Chondrocyte (in vitro differentiated cells): Measurements from ENCODE around the gene SMG6. TPM values are rescaled to one million over a fixed set of nuclear protein-coding genes. Genes with fewer than 3 reads are reported as not detected.

Experiments used
- DNase-seq: peaks from one replicate; pipeline ENCODE4 v3.0.0; 2021; ENCODE audit warnings: mixed read lengths, low spot score
- H3K27ac Mint-ChIP-seq: one replicate; pipeline ENCODE4 v1.8.0; 2021; ENCODE audit warnings: mild to moderate bottlenecking, moderate library complexity, mixed read lengths; ENCODE audit not compliant: unreplicated experiment
- H3K27me3 Mint-ChIP-seq: 2 replicates; pipeline ENCODE4 v1.8.0; 2021; ENCODE audit warnings: low read depth, mixed read lengths
- H3K36me3 Mint-ChIP-seq: 2 replicates; pipeline ENCODE4 v1.8.0; 2021; ENCODE audit warnings: low read depth, mixed read lengths
- H3K4me1 Mint-ChIP-seq: 2 replicates; pipeline ENCODE4 v1.8.0; 2021; ENCODE audit warnings: low read depth, mild to moderate bottlenecking, mixed read lengths
- H3K4me3 Mint-ChIP-seq: one replicate; pipeline ENCODE4 v1.8.0; 2021; ENCODE audit warnings: mild to moderate bottlenecking, moderate library complexity, mixed read lengths; ENCODE audit not compliant: unreplicated experiment
- H3K9me3 Mint-ChIP-seq: 2 replicates; pipeline ENCODE4 v1.8.0; 2021; ENCODE audit warnings: low read depth, mixed read lengths
- CTCF ChIP-seq: fragments of 200-600 bp; sonication (generic); IDR thresholded peaks from 2 replicates; pipeline ENCODE4 v1.5.0; 2021; ENCODE audit warnings: antibody characterized with exemption, mild to moderate bottlenecking, moderate library complexity
- total RNA-seq: library from RNA; stranded (reverse); gene quantifications from 3 replicates; pipeline ENCODE4 v1.2.1, GENCODE V29; 2021

SMG6 gene
- total RNA-seq, 1 donor from 2014 or later, result 33.6 TPM

- Mint-ChIP-seq H3K4me1 (peaks cover 11% of the 10 kb centered on the region), H3K27ac (no peak overlapping the region), H3K27me3 (no peaks in the 10 kb centered on the region), H3K9me3 (no peaks in the 10 kb centered on the region), H3K4me3 (no peak overlapping the region), H3K36me3 (peaks cover 10% of the 10 kb centered on the region)
- no peak for DNase-seq
- TF ChIP-seq CTCF, result no peak
Measured at GRCh38 chr17:2035541-2036488, 267.8 kb downstream of the SMG6 start.

- Mint-ChIP-seq H3K36me3 (peaks cover 10% of the 10 kb centered on the region), H3K4me1 (peaks cover 13% of the 10 kb centered on the region), H3K27ac (no peak overlapping the region), H3K27me3 (no peaks in the 10 kb centered on the region), H3K4me3 (no peak overlapping the region), H3K9me3 (no peaks in the 10 kb centered on the region)
- no peak for DNase-seq
- no peak for TF ChIP-seq CTCF
Measured at GRCh38 chr17:2034806-2035540, 268.6 kb downstream of the SMG6 start.

- TF ChIP-seq CTCF, result no peak
- no peak overlapping the region for H3K27ac Mint-ChIP-seq
- H3K4me1 Mint-ChIP-seq, result peaks cover 13% of the 10 kb centered on the region
- H3K27me3 Mint-ChIP-seq, result no peaks in the 10 kb centered on the region
- H3K36me3 Mint-ChIP-seq, result peaks cover 9% of the 10 kb centered on the region
- no peak for DNase-seq
- no peak overlapping the region for H3K4me3 Mint-ChIP-seq
- no peaks in the 10 kb centered on the region for H3K9me3 Mint-ChIP-seq
Measured at GRCh38 chr17:2034157-2034556, 269.4 kb downstream of the SMG6 start.

- TF ChIP-seq CTCF, result no peak
- no peak overlapping the region for H3K4me3 Mint-ChIP-seq
- H3K27ac Mint-ChIP-seq, result no peak overlapping the region
- DNase-seq, result no peak
- no peaks in the 10 kb centered on the region for H3K27me3 Mint-ChIP-seq
- peaks cover 13% of the 10 kb centered on the region for H3K4me1 Mint-ChIP-seq
- no peaks in the 10 kb centered on the region for H3K9me3 Mint-ChIP-seq
- H3K36me3 Mint-ChIP-seq, result peaks cover 9% of the 10 kb centered on the region
Measured at GRCh38 chr17:2033153-2033552, 270.4 kb downstream of the SMG6 start.

GRCh38 chr17:2030779-2031163 lies 272.8 kb downstream of the SMG6 start:
- no peaks in the 10 kb centered on the region for H3K36me3 Mint-ChIP-seq
- H3K4me1 Mint-ChIP-seq, result peaks cover 21% of the 10 kb centered on the region

More at GRCh38 chr17:2030779-2031163, 272.8 kb downstream of the SMG6 start:
- Mint-ChIP-seq H3K27me3 (peaks cover 6% of the 10 kb centered on the region), H3K4me3 (peak overlapping the region; percentile 96), H3K9me3 (no peaks in the 10 kb centered on the region), H3K27ac (peak overlapping the region; percentile 90)
- DNase-seq, result no peak
- peak; percentile 79 for TF ChIP-seq CTCF
